NCI-H1694 treated with DMSO at 0.1 percent for 48 hours (cell line): ENCODE results near the gene PAX8.
A peak's percentile ranks its signal among the peaks of the same experiment; 100 is the strongest.

Experiments
- DNase-seq: peaks from one replicate; lab custom pipeline; 2025; lab: John Stamatoyannopoulos, UW

The PAX8 gene

DNA sequence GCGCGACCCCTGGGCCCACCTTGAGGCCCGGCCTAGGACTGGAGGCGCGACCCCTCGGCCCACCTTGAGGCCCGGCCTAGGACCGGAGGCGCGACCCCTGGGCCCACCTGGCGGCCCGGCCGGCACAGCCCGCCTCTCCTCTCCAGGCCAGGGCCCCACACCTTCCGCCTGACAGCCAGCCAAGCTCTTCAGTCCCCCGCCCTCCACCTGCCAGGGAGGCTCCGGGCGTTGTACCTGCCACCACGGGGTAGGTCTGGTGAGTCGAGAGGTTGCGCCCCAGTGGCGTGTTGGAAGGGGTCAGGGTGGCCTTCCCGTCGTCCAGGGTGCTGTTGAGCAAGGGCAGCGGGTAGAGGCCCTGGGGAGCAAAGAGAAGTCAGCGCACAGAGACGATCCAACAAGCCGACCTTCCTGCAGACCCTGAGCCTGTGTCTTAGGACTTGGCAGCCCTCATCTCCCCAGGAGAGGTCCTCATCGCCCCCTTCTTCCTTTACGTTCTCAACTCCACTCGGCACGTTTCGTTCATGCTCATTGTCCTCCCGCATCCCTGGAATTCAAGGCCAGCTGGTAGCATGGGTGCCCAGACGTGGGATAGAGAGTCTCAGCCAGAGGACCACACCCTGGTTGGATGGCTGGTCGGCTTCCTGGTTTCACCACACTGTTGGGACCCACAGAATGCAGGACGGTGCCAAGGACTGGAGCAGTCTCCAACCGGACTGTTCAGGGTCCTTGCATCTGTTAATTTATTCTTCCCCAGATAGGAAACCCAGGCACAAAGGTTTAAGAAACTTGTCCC, 42.2 kb downstream of the PAX8 start:
- DNase-seq, result no peak

DNA sequence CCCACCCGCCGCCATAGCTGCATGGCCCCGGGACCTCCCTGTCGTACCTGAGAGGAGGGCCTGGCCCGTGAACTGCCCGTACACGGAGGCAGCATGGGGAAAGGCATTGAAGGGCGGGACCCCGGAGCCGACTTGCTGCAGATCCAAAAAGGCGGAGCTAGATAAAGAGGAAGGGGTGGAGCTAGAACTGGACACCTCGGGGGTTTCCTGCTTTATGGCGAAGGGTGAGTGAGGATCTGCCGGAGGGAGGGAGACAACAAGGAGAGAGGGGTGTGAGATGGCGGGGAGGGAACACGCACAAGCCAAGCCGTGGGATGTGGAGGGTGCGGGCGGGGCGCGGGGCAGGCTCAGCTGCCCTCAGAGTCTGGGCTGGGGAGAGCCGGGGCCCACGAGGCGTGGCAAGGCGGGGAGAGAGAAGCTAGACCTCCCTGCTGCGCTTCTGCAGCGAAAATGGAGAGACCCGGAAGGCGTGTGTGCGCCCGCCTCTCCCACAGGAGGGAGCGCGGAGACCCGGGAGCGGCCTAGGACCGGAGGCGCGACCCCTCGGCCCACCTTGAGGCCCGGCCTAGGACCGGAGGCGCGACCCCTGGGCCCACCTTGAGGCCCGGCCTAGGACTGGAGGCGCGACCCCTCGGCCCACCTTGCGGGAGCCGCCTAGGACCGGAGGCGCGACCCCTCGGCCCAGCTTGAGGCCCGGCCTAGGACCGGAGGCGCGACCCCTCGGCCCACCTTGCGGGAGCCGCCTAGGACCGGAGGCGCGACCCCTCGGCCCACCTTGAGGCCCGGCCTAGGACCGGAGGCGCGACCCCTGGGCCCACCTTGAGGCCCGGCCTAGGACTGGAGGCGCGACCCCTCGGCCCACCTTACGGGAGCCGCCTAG, 43.1 kb downstream of the PAX8 start:
- peak; percentile 36 for DNase-seq

DNA sequence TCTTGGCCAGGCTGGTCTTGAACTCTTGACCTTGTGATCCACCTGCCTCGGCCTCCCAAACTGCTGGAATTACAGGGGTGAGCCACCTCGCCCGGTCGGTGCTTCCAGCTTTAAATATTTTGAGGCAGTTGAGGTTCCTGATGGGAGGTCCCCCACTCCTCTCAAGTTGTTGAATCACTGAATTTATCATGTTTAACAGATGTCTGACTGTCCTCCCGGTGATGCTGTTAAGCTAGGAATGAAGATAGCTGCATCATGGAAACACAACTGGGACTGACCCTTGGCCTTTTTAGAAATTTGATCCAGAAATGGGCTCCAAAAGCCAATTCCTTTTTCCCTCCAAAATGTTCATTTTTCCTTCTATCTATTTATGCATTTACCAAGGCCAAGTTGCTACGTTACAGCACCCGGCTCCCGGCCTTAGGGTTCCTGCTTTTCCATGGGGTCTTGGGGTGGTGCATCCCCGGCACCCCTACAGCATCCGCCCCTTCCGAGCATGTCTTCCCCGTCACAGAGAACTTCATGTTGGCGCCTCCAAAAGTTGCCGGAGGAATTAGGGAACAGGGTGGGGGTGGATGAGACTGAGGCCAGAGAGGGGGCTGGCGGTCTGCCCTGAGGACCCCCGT, 43.9 kb downstream of the PAX8 start:
- DNase-seq, result no peak

DNA sequence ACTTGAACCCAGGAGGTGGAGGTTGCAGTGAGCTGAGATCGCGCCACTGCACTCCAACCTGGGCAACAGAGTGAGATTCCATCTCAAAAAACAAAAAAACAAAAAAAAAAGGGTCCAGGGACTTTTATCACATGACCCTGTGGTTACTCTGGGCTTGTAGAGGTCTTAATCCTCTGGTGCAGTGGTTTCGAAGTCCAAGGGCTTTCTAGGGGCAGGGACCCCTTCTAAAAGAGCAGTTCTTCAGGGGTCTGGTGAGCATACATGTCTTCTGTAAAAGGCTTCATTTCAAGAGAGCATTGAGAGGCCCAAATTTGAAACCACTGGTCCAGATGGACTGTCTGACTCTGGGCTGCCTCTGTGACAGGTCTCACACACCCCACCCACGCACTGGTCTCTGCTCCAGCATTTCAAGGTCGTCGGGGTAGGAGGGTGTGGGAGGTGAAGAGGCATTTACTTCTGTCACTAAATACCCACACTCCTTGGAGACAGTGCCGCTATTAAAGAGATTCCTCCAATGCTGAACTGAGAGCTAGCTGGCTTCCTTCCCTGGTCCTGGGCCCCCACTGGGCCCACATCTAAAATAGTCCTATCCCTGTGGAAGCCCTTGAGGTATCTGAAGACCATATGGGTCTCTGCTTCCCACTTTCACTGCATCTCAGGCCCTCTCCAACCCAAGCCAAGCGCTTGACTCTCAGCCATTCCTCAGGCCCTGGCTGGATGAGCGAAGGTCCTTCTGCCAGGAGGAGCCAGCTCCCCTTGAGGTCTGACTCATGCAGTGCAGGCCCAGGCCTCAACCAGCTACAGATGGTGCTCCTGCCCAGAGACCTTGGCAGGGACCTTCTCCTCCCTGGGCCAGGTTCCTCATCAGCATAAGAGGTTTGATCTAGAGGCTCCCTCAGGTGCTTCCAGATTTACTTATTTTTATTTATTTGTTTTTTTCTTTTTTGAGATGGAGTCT, 44.8 kb downstream of the PAX8 start:
- no peak for DNase-seq

DNA sequence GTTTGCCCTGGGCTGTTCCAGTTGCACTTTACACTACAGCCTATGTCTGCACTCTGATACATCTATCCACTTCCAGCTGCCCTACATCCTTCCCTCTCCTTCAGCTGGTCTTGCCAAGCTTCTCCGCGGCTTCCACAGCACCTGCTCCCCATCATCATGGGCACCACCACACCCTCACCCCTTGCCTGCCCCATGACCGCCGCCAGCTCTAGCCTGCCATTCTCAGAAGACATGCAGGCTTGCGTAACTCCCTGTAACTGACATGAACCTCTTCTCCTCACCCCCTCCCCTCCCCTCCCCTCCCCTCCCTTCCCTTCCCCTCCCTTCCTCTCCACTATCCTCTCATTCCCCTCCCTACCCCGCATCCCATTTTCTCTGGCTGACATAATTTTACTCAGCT, 46.0 kb downstream of the PAX8 start:
- DNase-seq, result no peak

DNA sequence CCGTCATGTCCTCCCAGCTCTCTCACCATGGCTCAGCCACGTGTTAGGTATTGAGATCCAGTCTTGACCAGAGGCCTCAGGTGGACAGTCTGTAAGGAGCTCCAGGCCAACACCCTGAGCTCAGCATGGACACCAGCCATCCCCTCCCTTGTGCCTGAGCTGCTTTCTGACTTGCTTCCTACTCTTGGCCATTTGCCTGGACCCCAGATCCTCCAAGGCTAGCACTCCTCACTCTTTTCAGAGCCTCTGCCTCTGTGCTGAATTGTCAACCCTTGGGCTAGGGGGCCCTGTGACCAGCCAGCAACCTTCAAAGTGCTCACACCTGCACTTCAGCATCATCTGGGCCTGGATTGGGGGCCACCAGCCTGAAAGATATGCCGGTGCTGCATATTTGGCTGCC, 46.6 kb downstream of the PAX8 start:
- DNase-seq, result no peak

DNA sequence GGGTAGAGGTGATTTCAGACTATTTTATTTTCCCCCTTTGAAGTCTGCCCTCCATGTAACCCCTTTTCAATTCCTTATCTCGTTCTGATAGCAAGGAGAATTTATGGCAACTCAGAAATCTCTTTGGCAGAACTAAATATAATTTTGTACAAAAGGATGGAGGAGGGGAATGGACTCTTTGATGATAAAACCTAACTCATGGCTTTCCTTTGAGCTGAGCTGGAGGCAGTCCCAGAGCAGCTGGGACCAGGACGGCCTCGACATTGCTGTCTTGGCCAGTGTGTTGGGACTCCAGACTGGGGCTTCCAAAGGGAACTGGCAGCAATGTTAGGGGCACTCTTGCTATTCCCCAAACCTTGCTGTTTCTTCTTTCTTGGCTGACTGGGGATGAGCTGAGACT, 47.7 kb downstream of the PAX8 start:
- no peak for DNase-seq

DNA sequence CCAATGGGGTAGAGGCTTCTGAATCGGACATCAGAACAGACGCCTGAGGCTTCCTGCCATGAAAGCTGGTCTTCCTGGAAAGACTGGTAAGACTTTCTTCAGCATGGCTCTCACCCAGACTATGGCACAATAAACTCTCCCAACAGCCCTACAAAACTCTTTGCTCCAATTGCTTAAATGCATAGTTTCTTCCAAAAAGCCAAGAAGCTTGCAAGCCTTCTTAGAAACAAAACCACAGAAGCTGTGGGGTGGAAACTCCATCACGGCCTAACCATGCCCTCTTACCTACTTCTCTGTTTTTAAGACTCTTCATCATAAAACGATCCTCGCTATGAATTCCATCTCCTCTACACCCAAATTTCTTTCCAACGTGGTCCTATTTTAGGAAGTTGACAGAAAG, 48.2 kb downstream of the PAX8 start:
- no peak for DNase-seq

DNA sequence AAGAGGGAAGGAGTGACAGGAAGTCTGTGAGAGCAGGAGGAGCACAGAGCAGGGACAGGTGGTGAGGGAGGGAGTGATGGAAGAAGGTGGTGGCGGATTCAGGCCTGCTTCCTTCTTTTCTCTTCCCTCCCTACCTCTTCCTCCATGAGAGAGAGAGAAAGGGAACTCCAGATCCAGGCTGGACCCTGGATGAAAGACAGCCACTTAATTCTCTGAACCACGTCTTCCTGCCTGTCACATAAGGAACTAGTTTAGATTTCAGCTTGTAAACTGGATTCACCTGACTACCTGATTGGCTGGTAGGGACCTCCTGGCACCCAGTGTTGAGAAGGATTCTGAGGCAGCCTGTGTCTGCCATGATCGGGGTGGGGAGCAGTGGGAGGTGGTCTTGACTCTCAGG, 48.9 kb downstream of the PAX8 start:
- DNase-seq, result no peak

DNA sequence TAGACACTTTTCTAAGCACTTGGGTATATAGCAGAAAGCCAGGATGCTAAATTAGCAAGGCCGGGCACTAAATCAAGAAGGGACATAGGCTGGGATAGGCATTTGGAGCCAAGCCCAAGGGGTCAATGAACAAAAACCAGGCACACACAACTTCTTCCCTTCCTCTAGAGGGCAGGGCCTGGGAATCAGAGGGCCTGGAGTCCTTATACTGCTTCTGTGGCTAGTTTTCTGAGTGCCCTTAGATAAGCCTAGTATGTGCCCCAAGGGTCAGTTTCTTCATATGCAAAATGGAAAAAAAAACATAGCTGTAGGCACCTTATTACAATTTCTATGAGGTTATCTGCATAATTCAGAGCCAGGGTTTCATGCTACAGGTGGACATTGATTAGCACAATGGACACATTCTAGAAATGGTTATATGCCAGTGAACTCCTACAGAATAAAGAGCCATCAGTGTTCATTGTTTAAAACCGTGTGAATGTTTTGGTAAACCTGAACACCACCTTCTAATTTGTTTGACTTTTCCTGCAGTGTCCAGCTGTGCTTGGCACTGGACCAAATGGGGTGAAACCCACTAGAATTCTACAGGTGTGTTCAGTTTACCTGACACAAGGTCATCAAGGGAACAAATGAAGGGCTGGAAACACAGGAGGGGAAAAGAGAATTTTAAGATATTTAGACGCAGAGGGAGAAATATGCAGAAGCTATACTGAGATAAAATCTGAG, 49.6 kb downstream of the PAX8 start:
- no peak for DNase-seq

DNA sequence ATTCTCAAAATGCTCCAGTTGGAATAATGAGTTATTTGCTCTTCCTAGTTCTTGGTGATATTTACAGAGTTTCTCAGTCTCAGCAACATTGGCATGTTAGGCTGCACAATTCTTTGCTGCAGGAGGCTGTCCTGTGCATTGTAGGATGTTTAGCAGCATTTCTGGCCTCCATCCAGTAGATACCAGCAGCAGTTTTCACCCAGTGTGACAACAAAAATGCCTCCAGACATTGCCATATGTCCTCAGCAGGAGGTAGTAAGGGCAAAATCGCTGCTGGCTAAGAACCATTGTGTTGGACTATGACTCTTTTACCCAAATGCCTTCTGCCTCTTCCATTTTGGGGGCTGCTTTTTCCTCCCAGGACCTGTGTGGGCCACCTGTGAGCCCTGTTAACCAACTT, 50.4 kb downstream of the PAX8 start:
- DNase-seq, result no peak

DNA sequence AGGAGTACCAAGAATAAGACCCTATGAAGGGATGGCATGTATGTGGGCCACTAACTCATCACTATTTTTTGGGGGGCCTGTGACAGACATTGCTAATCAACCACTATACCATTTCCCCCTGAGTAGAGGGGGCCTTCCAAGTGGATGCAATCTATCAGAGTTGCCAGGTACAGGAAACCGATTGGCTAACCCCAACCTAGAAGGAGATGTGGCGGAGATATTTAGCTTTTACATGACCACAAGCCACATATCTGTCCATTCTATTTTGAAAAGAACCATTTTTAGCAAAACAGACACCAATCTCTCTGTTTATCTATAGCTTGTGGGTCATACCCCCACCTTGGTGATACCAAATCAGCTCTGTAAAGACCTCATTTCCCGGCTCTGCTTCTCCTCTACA, 51.0 kb downstream of the PAX8 start:
- no peak for DNase-seq

DNA sequence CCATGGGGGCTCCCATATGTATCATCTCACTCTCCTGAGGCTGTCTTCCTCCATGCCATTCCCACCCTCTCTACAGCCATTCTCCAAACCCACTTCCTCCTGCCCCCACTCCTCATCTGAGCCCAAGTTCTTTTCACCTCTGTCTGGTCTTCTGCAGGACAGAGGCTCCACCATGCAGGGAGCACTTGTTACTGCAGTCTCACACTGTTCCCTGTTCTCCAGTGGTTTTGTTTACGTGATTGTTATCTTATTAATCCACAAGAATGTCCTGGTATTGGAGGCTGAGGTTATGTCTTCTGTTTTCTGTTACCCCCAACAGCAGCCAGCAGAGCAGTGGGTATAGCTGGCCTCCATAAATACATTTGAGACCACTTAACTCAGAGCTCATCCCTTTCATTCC, 51.4 kb downstream of the PAX8 start:
- DNase-seq, result no peak

DNA sequence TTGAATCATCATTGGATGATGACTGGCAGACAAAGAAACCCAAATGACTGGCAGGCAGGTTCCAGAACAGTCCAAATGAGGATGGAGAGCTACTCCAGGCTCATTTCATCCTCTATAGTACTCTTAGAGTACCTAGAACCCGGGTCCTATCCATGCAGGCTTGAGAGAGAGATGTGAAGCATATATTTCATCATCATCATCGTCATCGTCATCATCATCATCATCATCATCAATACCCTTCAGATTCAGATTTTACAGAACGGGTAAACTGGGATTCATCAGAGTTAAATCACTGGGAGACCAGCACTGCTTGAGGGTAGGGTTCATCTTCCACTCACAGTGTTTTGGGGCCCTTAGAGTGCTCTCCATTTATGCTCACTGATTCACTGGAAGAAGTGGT, 52.3 kb downstream of the PAX8 start:
- no peak for DNase-seq

DNA sequence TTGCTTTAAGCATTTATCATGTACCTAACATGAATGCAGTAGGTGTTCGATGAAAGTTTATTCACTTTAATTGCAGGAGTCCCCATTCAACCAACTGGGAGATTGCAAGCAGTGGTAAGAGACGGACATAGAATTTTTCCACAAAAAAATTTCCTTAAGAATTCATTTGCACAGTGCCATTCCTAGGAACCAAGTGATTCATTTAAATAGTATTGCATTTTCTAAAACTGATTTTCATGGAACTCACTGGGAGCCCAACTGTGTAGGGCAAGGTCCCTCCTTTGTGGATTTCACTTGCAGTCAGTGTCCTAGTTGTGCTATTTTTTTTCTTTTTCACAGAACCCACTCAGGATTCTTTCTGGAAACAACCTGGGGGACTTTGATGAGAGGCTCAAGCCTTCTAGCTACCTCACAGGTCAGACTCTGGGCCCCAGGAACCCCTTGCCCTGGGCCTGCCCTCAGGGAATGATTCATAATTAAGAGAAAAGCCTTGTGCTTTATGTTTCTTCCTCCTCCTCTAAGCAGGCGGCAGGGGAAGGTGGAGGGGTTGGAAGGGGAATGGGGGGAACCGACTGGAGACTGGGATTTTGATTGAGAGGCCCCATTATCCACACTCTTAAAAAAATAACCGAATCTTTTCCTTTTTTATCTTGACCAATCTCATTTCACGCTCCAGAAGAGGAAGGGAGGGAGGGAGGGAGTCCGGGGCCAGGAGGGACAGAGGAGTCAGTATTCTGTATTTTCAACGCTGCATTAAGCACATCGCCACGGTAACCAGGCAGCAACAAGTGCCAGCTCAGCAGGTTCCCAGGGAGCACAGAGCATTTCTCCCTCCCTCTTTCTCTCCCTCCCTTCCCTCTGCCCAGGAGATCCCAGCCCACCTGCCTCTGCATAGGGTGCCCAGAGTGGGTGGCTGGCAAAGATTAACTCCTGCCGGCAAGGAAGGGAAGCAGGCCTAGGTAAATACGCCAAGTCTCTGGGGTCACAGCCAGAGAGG, 53.2 kb downstream of the PAX8 start:
- DNase-seq, result peak; percentile 39

DNA sequence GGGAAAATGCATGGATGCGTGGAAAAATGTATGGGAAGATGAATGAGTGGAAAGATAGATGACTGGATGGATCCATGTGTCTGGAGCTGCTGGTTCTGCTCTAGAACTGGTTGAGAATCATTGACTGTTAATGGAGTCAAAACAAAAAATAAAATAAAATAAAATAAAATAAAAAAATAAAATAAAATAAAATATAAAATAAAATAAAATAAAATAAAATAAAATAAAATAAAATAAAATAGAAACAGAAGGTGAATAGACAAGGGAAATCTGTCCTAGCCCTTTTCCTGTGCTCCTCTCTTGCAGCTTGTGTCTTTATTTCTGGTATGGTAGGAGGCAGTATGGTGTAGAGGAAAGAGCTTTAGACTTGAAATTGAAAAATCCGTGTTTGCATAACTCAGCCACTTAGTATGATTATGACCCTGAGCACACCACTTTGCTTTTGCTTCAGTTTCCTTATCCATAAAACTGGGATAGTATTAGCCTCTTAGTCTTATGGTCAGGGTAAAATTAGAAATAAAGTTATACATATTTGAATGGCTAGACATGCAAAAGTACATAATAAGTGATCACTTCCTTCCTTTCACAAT, 54.0 kb downstream of the PAX8 start:
- no peak for DNase-seq

DNA sequence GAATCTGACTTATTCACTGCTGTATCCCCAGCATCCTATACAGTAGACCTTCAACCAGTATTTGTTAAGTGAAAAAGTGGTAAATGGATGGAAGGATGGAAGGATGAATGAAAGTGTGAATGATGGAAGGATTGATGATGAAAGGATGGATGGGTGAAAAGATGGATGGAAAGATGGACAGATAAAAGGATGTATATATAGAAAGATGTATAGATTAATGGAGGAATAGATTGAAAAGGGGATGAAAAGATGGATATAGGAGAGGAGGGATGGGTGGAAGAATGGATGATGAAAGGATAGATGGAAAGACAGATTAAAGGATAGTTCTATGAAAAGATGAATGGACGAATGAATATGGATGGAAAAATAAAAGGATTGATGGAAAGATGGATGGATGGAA, 54.9 kb downstream of the PAX8 start:
- no peak for DNase-seq

DNA sequence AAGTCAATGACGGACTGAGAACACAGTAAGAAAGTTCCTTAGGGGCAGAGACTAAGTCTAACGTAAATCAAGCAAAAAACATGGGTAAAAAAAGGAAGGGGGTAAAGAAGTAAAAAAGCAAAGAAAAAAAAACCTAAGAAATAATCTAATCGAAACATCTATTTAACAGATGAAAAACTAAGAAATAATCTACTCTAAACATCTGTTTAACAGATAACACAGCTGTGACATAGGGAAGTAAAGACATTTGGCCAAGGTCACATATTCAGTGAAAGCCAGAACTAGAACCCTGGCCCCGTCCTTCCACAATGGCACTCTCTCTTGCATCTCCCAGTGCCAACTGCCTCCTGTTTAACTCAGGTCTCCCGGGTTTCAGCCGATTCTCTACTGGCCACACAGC, 56.9 kb downstream of the PAX8 start:
- no peak for DNase-seq

DNA sequence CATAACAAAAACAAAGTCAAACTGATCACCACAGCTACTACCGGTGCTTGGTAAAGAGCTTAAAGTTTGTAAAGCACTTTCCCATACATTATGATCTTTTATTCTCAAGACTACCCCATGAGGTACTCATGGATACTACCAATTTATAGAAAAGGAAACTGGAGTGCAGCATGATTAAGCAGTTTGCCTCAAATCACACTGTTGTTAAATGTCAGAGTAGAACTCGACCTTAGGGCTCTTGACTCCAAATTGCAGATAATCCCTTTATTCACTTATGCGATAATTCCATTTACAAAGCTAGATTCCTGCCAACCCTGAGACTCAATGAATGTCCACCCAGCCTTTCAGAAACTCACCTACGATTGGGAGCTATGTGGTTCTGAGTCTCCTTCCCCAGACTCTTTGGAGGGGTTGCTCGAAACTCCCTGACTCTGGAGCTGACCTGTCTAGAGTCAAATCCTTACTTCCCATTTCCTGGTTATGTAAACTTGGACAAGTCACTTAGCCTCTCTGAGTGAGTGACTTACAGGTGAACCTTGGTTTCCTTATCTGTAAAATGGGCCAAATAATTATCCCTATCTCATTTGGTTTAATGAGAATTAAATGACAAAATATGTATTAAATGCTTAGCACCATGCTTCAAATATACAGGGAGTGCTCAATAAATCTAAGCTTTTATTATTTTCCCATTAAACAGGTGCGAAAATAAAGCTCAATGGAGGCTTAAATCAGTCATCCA, 57.6 kb downstream of the PAX8 start:
- DNase-seq, result no peak
